Measurements from ENCODE around the gene B3GNT5.

DNA sequence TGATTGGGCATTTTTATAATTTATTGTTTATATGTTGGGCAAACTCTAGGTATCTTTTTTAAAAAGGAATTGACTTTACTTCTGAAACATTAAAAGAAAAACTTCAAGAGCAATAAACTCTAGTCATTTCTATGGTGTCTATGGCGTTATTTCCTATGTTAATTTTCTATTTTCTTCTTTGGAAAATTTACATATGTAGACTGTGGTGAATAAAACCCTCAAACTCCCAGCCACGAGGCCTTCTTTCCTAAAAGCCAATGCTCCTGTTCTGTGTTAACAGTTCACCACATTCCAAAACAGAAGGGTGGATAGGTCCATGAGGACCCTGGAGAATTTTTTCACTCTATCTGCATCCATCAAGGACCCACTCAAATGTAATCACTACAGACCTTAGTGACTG is 44.3 kb upstream of the B3GNT5 start:
- TF ChIP-seq, protein P1, sequence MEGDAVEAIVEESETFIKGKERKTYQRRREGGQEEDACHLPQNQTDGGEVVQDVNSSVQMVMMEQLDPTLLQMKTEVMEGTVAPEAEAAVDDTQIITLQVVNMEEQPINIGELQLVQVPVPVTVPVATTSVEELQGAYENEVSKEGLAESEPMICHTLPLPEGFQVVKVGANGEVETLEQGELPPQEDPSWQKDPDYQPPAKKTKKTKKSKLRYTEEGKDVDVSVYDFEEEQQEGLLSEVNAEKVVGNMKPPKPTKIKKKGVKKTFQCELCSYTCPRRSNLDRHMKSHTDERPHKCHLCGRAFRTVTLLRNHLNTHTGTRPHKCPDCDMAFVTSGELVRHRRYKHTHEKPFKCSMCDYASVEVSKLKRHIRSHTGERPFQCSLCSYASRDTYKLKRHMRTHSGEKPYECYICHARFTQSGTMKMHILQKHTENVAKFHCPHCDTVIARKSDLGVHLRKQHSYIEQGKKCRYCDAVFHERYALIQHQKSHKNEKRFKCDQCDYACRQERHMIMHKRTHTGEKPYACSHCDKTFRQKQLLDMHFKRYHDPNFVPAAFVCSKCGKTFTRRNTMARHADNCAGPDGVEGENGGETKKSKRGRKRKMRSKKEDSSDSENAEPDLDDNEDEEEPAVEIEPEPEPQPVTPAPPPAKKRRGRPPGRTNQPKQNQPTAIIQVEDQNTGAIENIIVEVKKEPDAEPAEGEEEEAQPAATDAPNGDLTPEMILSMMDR (IDR thresholded peaks at IDR 0.05 in 4 of 5, conservative IDR thresholded peaks at IDR 0.05 in 1 of 5), result no peak
- TF ChIP-seq POLR2A (IDR thresholded peaks at IDR 0.05), result no peak

All from gastrocnemius medialis (tissue), 4 donors.